HT-29 (cell line): ENCODE results near the gene SEC23IP. TPM values are rescaled to one million over a fixed set of nuclear protein-coding genes. Genes with fewer than 3 reads are reported as not detected.
"Not testable (repeated sequence)": the region's sequence is repeated elsewhere in the genome, so short reads cannot be mapped to it uniquely, and the experiment has no call there.

Experiments
- DNase-seq: peaks from one replicate; pipeline ENCODE4 v3.0.0-alpha.2; 2015; ENCODE audit warnings: low spot score
- total RNA-seq: library from RNA; depleted of rRNA; stranded (reverse); fragments of >200 nt; shearing (Covaris generic); gene quantifications from 2 replicates; pipeline ENCODE4 v1.2.3, GENCODE V29; 2014; rRNA removed

SEC23IP gene
- total RNA-seq, result 23.7 and 37.1 TPM in 2 replicates

DNA sequence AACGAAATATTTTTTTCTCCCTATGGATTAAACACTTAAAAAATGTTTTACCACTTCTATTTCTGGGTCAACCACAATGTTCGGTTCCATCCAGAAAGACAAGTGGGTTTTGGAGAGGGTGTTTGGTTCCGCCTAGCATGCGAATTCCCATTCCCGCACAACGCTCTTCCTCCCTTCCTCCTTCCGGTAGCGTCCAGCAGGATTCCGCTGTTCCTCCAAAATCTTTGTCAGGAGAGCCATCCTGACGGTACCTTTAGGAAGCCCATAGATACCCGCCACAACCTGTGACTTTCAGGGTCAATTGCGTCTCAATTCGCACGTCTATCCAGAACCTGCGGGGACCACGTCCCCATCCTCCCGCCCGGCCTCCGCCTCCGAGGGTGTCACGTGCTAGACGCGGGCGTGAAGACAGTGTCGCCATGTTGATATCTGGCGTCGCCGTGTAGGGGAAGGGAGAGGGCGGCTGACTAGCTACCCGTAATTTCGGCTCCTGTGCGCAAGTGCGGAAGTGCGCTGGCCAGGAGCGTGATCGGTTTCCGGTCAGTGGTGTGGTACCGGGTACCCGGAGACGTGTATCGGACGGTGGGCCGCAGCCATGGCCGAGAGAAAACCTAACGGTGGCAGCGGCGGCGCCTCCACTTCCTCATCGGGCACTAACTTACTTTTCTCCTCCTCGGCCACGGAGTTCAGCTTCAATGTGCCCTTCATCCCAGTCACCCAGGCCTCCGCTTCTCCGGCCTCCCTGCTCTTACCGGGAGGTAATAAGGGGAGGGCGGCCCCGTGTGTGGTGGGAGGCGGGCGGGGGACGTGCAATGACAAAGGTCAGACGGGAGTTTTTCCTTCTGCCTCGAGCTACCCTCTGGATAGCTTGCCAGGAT, at the start of gene SEC23IP:
SEC23IP (plus strand) TSS at position 543 of the 878 bp plus-strand sequence; CDS start at position 596, 53 bp downstream.
- peak; percentile 91 for DNase-seq

DNA sequence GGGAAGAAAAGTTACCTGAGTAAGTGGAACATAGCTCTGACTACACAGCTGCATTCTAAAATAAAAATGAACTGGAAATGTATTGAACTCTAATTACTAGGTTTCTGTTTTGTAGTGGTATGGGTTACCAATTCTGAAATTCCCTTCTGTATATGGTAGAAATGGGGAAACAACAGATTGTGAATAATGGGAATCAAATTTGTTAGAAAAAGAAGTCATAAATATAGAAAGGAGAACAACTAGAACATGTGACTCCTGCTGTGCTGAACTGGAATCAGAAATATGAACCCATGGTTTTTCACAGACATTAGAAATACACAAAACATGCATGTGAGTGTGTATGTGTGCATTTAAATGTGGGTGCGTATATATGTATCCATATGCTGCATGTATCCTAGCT, 46.9 kb upstream of the SEC23IP start:
- no peak for DNase-seq

DNA sequence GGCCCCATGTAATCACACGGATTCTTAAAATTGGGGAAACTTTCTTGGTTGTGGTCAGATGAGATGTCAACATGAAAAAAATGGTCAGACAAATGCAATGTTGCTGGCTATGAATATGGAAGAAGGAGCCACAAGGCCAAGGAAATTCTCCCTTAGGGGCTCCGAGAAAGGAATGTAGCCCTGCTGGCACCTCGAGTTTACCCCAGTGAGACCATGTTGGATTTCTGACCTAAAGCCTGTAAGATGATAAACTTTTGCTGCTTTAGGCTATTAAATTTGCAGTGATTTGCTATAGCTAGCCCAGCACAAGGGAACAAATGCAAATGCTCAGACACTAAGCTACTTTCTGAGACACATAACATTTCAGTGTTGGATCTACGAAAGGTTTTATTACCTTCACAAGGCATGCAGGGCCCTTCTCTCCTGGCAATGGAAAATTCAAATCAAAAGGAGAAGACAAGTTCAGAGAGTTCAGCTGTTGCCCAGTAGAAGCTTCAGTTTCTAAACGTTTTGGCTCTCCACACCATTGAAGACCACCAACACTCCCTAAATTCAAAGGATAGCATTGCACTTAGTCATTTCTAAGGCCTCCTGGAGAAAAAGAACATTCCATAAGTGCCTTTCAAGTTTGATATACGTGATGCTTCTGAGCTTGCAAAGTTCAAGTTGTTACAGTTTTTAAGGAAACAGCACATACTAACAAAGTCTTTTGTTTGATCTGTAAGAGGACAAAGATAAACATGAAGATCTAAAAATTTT, 43.3 kb upstream of the SEC23IP start:
- no peak for DNase-seq

DNA sequence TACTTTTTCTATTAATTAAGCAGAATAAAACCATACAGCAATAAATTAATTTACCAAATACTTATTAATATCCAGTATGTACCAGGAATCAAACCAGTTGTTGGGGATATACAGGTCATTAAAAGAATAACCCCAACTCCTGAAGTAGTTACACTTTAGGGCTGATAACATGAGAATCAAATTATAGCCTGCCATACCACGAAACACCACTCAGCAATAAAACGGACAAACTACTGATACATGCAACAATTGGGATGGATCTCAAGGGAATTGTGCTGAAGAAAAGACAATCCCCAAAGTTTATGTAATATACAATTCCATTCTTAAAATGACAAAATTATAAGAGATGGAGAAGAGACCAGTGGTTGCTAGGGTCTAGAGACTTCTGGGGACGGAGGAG, 42.6 kb upstream of the SEC23IP start:
- no peak for DNase-seq

DNA sequence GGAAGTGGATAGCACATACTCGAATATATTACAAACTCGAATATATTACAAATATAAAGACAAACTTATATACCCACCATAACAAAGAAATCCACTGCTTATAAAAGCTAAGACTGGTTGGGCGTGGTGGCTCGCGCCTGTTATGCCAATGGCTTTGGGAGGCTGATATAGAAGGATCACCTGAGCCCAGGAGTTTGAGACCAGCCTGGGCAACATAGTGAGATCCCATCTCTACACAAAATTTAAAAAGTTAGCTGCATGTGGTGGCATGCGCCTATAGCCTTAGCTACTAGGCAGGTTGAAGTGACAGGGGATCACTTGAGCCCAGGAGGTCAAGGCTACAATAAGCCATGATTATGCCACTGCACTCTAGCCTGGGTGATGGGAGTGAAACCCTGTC, 40.3 kb upstream of the SEC23IP start:
- DNase-seq, result no peak

DNA sequence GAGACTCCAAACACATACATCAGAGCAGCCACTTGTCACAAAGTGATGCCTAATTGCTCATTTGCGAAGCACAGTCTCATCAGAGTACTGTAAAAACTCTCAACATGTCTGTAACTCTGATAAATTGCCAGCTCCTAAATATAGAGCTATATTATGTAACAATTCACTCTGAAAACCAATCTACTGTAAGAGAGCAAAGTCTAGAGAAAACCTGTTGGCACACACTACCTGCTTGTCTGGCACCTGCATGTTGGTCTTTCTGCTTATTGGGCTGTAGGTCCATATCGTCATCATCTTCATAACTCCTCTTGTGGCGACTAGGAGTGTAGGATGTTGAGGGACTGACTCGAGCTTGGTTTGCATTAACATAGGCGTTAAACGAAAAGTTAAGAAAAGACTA, 39.7 kb upstream of the SEC23IP start:
- DNase-seq, result no peak

DNA sequence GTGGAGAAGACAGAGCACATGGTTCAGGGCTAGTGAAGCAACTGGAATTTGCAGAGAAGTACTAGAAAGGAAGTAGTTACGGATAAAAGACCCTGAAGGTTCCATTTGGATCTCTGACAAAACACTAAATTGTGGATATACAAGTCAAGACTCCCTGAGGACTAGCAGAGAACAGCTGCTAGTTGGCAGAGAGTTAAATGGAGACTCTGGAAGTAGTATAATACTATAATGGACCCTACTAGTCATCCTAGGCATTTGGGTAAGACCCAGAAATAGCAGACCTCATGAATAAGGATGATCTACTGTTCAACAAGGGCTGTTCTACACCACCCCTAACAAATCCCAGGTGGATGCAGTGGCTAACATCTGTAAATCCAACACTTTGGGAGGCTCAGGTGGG, 39.0 kb upstream of the SEC23IP start:
- no peak for DNase-seq

DNA sequence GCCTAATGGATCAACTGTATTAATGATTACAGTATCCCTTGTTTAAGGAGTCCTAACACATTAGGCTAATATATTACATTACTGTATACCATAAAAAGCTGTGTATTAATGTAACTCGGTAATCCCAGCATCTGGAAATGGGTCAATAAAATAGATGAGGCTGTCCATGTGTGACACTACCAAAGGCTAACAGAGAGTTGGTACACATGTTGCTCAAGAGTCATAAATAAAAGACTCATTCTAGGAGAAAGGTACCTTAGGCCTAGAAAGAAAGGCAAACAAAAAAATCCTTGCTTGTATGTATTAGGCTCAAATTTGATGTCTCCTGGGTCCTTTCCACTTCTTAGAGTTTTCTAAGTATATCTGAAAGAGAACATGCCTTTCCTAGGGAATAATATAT, 34.5 kb upstream of the SEC23IP start:
- no peak for DNase-seq

DNA sequence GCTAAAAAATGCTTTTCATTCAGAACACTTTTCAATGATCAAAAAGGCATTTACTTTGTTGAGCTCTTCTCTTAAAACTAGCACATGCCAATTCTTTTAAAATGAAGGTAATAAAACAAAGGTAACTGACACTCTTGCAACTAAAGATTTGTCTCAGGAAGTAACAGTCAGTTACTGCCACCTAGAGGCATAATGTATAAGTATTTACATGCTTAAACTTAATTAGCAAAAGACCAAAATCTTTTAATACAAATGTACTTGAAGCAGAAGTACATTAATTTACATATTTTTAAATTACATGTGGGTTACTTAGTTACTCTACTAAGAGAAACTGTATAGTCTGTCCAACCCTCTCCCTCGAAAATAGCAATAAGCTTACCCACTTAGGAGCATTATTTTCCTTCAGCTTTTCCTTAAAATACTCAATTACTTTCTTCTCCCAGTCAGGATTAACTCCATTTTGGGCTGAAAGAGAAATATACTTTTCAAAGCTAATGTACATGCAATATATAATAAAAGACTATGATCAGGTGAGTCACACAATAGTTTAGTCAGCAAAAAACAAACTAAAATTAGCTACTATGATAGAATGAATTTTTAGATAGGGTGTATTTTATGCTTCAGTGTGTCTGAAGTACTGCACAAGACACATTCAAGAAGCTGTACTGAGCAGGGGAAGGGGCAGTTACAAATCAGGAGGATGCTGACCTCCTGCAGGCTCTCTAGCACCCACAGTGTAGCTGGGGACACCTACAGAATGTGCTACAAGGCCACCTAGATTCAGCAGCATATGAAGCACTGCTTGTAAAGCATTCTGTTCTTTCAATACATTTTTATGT, 32.9 kb upstream of the SEC23IP start:
- DNase-seq, result peak; percentile 54

DNA sequence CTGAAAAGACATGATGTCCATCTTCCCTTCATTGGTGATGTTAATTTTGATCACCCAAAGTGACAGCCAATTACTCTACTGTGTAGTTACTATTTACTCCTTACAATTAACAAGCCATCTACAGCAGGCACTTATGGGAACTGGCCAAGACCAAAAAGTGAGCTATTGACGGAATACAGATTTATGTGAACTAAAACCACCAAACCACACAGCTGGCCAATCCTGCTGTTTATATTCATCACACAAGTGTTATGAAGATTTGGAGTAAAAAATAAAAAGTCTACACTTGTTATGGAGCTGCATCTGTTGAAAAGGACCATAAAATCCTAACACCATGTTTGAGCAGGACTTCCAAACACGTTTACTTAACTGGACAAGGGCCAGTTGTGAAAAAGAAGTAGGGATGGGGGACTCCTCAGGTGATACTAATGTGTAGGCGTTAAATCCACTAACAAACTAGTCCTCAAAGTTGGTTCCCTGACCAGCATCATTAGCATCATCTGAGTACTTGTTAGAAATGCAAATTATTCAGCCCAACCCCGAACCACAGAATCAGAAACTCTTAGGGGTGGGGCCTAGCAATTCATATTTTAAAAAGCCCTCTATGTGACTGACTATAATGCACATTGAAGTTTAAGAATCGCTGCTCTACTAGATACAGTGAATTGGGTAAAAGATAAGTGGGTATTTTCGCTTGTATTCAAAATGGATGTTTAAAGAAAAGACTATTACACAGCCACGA, 31.5 kb upstream of the SEC23IP start:
- no peak for DNase-seq

DNA sequence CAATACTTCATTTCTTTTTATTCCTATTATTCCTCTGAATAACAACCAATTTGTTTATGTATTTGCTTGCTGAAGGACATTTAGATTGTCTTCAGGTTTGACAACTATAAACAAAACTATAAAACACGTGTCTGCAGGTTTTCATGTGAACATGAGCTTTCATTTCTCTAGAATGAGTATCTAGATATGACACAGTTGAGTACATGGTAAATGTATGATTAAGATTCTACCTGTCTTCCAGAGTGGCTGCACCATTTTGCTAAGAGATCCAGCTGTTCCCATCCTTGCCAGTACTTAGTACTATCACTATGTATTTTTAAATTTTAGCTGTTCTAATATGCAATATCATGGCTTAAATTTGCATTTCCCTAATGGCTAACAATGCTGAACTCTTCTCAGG, 30.0 kb upstream of the SEC23IP start:
- no peak for DNase-seq

DNA sequence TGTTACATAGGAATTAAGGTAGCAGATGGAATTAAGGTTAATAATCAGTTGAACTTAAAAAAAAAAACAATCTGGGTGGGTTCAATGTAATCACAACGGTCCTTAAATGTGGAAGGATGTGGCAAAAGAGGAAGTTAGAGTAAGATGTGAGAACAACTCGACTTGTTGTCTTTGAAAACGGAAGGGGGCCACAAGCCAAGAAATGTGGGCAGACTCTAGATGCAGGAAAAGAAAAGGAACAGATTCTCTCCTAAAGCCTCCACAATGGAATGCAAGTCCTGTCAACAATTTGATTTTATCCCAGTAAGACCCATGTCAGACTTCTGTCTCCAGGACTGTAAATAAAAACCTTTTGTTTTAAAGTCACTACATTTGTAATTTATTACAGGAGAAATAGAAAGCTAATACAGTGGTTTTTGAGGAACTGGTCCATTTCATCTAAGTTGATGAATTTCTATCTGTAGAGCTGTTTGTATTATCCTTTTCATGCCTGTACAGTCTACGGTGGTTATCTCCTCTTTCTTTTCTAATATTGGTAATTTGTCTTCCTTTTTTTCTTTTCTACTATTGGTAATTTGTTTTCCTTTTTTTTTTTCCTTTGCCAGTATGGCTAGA, 28.5 kb upstream of the SEC23IP start:
- no peak for DNase-seq

DNA sequence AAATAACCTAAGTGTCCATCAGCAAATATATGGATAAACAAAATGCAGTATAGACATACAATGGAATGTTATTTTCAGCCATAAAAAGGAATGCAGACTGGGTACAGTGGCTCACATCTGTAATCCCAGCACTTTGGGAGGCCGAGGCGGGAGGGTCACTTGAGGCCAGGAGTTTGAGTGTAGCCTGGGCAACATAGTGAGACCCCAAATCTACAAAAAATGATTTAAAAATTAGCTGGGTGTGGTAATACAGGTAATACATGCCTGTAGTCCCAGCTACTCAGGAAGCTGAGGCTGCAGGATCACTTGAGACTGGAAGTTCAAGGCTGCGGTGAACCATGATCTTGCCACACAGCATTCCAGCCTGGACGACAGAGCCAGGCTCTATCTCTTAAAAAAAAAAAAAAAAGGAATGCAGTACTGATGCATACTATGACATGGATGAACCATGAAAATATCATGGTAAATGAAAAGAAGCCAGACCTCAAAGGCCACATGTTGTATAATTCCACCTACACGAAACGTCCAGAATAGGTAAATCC, 26.8 kb upstream of the SEC23IP start:
- DNase-seq, result no peak

DNA sequence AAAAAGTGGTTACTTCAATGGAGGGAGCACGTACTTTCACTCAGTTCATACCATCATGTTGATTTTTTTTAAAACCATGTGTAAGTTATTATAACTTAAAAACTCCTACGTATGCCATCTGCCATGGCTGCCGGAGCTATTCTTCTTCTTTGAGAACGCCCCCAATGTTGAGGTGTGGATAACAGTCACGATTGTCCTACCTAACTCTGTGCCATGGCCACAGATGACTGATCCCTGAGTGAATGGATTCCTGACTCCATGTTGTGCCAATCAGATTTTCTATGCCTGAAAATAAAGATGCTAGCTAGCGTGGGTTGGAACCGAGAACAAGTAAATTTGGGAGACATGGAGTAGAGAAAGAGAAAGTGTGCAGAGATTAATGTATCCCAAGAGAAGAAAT, 25.2 kb upstream of the SEC23IP start:
- DNase-seq, result no peak

DNA sequence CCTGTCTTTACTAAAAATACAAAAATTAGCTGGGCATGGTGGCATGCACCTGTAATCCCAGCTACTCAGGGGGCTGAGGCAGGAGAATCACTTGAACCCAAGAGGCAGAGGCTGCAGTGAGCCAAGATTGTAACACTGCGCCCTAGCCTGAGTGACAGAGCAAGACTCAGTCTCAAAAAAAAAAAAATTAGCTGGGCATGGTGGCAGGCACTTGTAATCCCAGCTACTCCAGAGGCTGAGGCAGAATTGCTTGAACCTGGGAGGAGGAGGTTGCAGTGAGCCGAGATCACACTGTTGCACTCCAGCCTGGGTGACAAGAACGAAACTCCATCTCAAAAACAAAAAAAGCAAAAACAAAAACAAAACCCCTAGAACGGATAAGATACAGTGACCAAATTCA, 23.1 kb upstream of the SEC23IP start:
- DNase-seq, result not testable (repeated sequence)

DNA sequence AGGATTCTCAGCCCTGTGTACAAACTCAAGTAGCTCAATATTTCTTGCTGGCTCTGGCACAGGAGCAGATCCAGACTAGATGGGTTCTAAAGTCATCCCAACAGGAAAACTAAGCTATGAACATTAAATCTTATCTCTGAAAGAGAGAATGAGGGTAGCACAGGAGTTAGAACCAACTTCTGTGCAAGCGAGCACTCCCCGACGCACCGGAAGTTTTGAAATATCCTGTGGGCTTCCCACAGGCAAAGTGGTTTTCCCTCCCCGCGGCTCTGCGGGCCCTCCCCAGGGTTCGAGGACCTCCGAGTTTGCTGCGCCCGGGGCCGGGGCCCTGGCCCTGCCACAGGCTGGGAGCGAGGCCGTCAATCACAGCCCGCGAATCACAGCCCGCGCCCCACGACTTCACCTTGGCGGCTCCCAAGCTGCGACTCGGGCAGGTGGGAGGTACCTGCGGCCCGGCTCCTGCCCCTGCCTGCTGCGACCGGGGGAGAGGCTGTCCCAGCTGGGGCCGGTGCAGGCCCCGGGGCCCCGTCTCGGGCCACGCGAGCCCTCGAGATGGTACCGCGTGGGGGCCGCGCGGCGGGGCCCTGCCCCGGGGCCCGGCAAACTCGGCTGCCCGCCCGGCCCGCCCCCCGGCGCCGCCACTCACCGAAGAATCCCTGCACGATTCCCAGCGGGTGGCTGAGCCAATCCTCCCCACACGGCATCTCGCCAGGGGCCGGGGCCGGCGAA, 20.5 kb upstream of the SEC23IP start:
- DNase-seq, result peak; percentile 51

DNA sequence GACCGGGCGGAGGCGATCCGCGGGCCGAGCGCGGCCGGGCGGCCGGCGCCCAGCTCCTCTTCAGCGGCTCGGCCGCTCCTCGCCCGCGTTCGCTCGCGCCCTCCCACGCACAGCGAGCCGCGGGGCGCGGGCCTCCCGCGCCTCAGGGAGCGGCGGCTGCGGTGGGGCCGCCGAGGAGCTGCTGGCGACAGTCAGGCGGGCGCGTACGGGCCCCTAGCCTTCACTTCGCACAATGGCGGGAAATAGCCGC, 20.0 kb upstream of the SEC23IP start, which contains the start of gene MCMBP:
MCMBP (minus strand) TSS at position 234 of the 250 bp plus-strand sequence. CDS start 259 bp downstream, outside the sequence.
- no peak for DNase-seq

DNA sequence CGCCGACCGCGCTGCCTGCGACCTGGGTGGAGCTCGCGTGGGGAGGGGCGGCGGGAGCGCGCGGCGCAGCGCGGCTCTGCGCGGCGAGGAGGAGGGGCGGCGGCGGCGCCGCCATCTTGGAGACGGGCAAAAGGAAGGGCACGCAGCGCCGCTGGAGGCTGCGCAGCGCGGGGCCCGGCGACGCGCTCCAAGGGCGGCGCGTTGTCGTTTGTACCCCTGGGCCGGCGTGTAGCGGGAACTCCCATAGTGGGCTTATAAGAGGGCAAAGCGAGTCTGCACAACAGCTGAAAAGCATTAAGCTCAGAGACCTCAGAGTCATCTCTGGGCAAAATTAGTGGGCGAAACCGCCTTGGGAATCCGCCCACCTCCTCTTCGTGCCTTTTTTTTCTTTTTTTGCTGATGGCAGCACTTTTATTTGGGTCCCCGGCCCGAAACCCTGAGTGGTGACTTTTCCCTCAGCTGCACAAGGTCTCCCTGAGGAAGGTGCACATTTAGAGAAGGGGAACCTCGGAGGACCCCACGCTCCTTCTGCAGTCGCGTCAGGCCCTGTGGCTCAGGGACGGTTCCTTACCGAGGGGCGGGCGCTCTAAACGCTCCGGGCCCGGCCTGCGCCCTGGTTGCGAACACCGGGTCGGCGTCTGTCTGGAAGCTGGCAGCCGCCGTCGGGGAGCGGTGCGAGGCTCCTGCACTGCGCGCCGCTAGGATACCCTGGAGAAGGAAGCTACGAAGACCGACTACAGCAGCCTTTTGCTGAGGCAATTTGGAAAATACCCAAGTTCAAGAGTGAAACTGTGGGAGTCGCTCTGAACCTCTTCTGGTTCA, 19.5 kb upstream of the SEC23IP start:
- peak; percentile 81 for DNase-seq

DNA sequence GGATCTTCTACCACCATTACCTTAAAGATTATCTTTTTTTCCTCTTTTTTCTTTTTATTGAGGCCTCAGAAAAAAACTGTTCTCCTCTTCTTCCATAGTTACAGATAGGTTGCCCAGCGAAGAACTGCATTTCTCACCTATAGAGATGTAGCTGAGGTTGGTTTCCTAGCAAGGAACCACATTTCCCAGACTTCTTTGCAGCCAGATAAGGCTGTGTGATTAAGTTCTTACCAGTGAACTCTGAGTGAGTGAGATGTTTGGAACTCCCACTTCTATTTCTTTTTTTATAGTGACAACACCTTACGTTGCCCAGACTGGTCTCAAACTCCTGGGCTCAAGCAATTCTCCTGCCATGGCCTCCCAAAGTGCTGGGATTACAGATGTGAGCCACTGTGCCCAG, 14.0 kb upstream of the SEC23IP start:
- DNase-seq, result no peak
